Natural killer cell (primary cell): ENCODE results near the gene CKM. TPM values are rescaled to one million over a fixed set of nuclear protein-coding genes. Genes with fewer than 3 reads are reported as not detected.
A peak's percentile ranks its signal among the peaks of the same experiment; 100 is the strongest.

Experiments used
- ATAC-seq, 3 donors: fragments of 150-1000 bp in 2 of 3; fragments of 200-7000 bp in 1 of 3; cut with Tn5 transposase; 1 replicate in 1 of 3; 2 replicates in 2 of 3; pipeline ENCODE4 v1.10.0; 2021; ENCODE audit warnings: mild to moderate bottlenecking in 2 of 3, moderate library complexity in 2 of 3
- DNase-seq, 2 donors: peaks; one replicate each; pipeline versions ENCODE4 v3.0.0 to v3.0.0-alpha.2; 2013 to 2021; ENCODE audit warnings: mixed read lengths in 1 of 2
- H3K27ac ChIP-seq: one replicate; pipeline ENCODE4 v1.5.1; 2013; ENCODE audit warnings: mild to moderate bottlenecking, low read length
- H3K27me3 ChIP-seq: one replicate; pipeline ENCODE4 v1.6.1; 2013; ENCODE audit warnings: low read length; ENCODE audit not compliant: control insufficient read depth, insufficient read depth
- H3K36me3 ChIP-seq: one replicate; pipeline ENCODE4 v1.6.1; 2013; ENCODE audit warnings: low read length; ENCODE audit not compliant: control insufficient read depth, insufficient read depth
- H3K4me1 ChIP-seq: one replicate; pipeline ENCODE4 v1.6.1; 2013; ENCODE audit warnings: low read length; ENCODE audit not compliant: control insufficient read depth, insufficient read depth
- H3K4me3 ChIP-seq: one replicate; pipeline ENCODE4 v1.5.1; 2013; ENCODE audit warnings: low read length
- H3K9me3 ChIP-seq: one replicate; pipeline ENCODE4 v1.6.1; 2013; ENCODE audit warnings: low read length; ENCODE audit not compliant: control insufficient read depth, insufficient read depth
- H3K27ac Mint-ChIP-seq, 2 donors: one replicate each; pipeline ENCODE4 v1.8.0; 2022; ENCODE audit warnings: mild to moderate bottlenecking in 2 of 2, mixed read lengths in 2 of 2, moderate library complexity in 1 of 2
- H3K27me3 Mint-ChIP-seq, 2 donors: one replicate each; pipeline ENCODE4 v1.8.0; 2022; ENCODE audit warnings: low read depth in 2 of 2, mixed read lengths in 2 of 2
- H3K36me3 Mint-ChIP-seq: one replicate; pipeline ENCODE4 v1.8.0; 2022; ENCODE audit warnings: mixed read lengths
- H3K4me1 Mint-ChIP-seq, 2 donors: one replicate each; pipeline ENCODE4 v1.8.0; 2022; ENCODE audit warnings: mixed read lengths in 2 of 2
- H3K4me3 Mint-ChIP-seq: one replicate; pipeline ENCODE4 v1.8.0; 2022; ENCODE audit warnings: mild to moderate bottlenecking, moderate library complexity, mixed read lengths
- H3K9me3 Mint-ChIP-seq, 2 donors: one replicate each; pipeline ENCODE4 v1.8.0; 2022; ENCODE audit warnings: mixed read lengths in 2 of 2
- CTCF ChIP-seq: fragments of 200-600 bp; IDR thresholded peaks from one replicate; pipeline ENCODE4 v1.8.0; 2022; ENCODE audit warnings: antibody characterized with exemption
- WGBS: methylation state at CpG from one replicate; pipeline ENCODE4 v1.1.7; 2013; ENCODE audit warnings: missing lambda C conversion rate; ENCODE audit not compliant: insufficient coverage; 5-methylcytosine and 5-hydroxymethylcytosine counted together
- intact Hi-C: fragments of 100-400 bp; cut with micrococcal nuclease; formaldehyde crosslinking; loops from one replicate; pipeline ENCODE4 v1.14.2; 2022
- total RNA-seq, 4 donors: library from RNA; stranded (reverse); fragments of 120-200 nt in 1 of 4; gene quantifications; one replicate each; pipeline versions ENCODE4 v1.2.3 to v1.2.4, GENCODE V29; 2013 to 2022

The CKM gene
- total RNA-seq, 3 donors from 2014 or later (not counting 1 experiment from before 2014, with no cell fraction given), result not detected

- H3K27me3 Mint-ChIP-seq, result peaks cover 8 to 18% of the 10 kb centered on the region in 2 donors
- no peak overlapping the region for H3K4me3 Mint-ChIP-seq
- peaks cover 10 to 12% of the 10 kb centered on the region in 2 donors for H3K4me1 Mint-ChIP-seq
- intact Hi-C loops, result no loop called here
- no peaks in the 10 kb centered on the region for H3K36me3 Mint-ChIP-seq
- H3K27ac Mint-ChIP-seq, result no peak overlapping the region
- no peaks in the 10 kb centered on the region for H3K9me3 ChIP-seq
- WGBS, result 15% methylated on average over 25 of the region's 25 CpGs
- H3K27ac ChIP-seq, result no peak overlapping the region
- H3K36me3 ChIP-seq, result no peaks in the 10 kb centered on the region
- H3K4me1 ChIP-seq, result peaks cover 10% of the 10 kb centered on the region
- DNase-seq, result peak in 1 of 2 donors; percentile 19
- H3K9me3 Mint-ChIP-seq, result no peaks in the 10 kb centered on the region
- TF ChIP-seq CTCF, result no peak
- peaks cover 9% of the 10 kb centered on the region for H3K27me3 ChIP-seq
- peak in 2 of 3 donors; percentile 24 to 33 for ATAC-seq
- no peak overlapping the region for H3K4me3 ChIP-seq
Observed at GRCh38 chr19:45340899-45341453, 18.3 kb upstream of the CKM start.

- peaks cover 8 to 18% of the 10 kb centered on the region in 2 donors for H3K27me3 Mint-ChIP-seq
- no peak within 1 kb of the TSS for H3K4me3 ChIP-seq
- DNase-seq, result peak in 1 of 2 donors; percentile 66
Observed at GRCh38 chr19:45340232-45340898, 17.7 kb upstream of the CKM start, which contains the start of gene KLC3. TSS of gene KLC3 (plus strand) at chr19:45340750. CDS start at chr19:45345542, 4,792 bp downstream.

DNA sequence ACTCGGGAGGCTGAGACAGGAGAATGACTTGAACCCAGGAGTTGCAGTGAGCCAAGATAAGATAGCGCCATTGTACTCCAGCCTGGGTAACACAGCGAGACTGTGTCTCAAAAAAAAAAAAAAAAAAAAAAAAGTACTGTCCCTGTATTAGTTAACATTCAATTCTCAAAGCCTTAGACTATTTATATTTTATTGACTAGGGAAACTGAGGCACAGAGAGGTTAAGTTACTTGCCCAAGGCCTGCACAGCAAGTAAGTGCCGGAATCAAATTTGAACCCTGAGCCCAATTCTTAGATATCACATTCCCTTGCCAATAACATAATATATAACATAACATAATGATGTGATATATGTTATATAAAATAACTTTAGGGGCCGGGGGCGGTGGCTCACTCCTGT is 17.0 kb upstream of the CKM start:
- intact Hi-C loops, result loop anchor here (5.0 kb wide), 3 partner anchors 437 to 557 kb away; no protein-coding TSS in a partner anchor
- no peaks in the 10 kb centered on the region for H3K36me3 ChIP-seq
- peaks cover 9% of the 10 kb centered on the region for H3K27me3 ChIP-seq
- no peaks in the 10 kb centered on the region for H3K9me3 Mint-ChIP-seq
- H3K4me1 ChIP-seq, result peaks cover 10% of the 10 kb centered on the region
- no peak overlapping the region for H3K4me3 ChIP-seq
- 91% methylated on average over 3 of the region's 6 CpGs for WGBS
- peaks cover 10 to 12% of the 10 kb centered on the region in 2 donors for H3K4me1 Mint-ChIP-seq
- H3K27me3 Mint-ChIP-seq, result peaks cover 8 to 15% of the 10 kb centered on the region in 2 donors
- no peak overlapping the region for H3K27ac ChIP-seq
- no peaks in the 10 kb centered on the region for H3K36me3 Mint-ChIP-seq
- DNase-seq (no peak), ATAC-seq (no peak)
- no peaks in the 10 kb centered on the region for H3K9me3 ChIP-seq
- H3K4me3 Mint-ChIP-seq, result peak overlapping the region; percentile 77
- no peak for TF ChIP-seq CTCF
- no peak overlapping the region for H3K27ac Mint-ChIP-seq

More at GRCh38 chr19:45340232-45340898, 17.7 kb upstream of the CKM start, which contains the start of gene KLC3:
- 10% methylated on average over 47 of the region's 50 CpGs for WGBS
- Histone ChIP-seq H3K27me3 (peaks cover 9% of the 10 kb centered on the region), H3K9me3 (no peaks in the 10 kb centered on the region), H3K4me1 (peaks cover 10% of the 10 kb centered on the region), H3K27ac (no peak within 1 kb of the TSS), H3K36me3 (no peaks in the 10 kb centered on the region)
- no peak within 1 kb of the TSS for H3K27ac Mint-ChIP-seq
- intact Hi-C loops, result no loop called here
- no peaks in the 10 kb centered on the region for H3K36me3 Mint-ChIP-seq
- TF ChIP-seq CTCF, result no peak
- peak within 1 kb of the TSS; percentile 77 for H3K4me3 Mint-ChIP-seq
- ATAC-seq, result peak in 1 of 3 donors; percentile 23
- H3K9me3 Mint-ChIP-seq, result no peaks in the 10 kb centered on the region
- peaks cover 10 to 12% of the 10 kb centered on the region in 2 donors for H3K4me1 Mint-ChIP-seq
